ENCODE measurements around the gene COL12A1. TPM values are rescaled to one million over a fixed set of nuclear protein-coding genes. Genes with fewer than 3 reads are reported as not detected.

COL12A1 gene
- total and polyA plus RNA-seq, 9 of the 15 experiments (the other 6 are each of a cell fraction or from before 2014, with no cell fraction given), result 0.11 TPM; not detected in 8

- H2AFZ ChIP-seq (ENCODE audit: low read depth, low read length), result no peak overlapping the region
- H3K9me3 ChIP-seq (replicated peaks; ENCODE audit: control insufficient read depth, insufficient read depth, low read depth, low read length), result no peaks in the 10 kb centered on the region
- H4K20me1 ChIP-seq (replicated peaks; ENCODE audit: control insufficient read depth, insufficient read depth, low read length), result 0 out of 2 replicates have a peak, but pooled peaks cover 4% of the 10 kb centered on the region
- ChIA-PET POLR2A (no interaction called here), CTCF (ENCODE audit: low intra/inter-chr PET ratio) (interaction anchor here (0.7 to 1.2 kb wide), 3 partner anchors 1234 to 1688 kb away, joined by 3 to 5 read pairs (median 3); no protein-coding TSS in a partner anchor)
- no peak overlapping the region for H3K9ac ChIP-seq (ENCODE audit: insufficient read depth in 1 of 2, low read depth in 2 of 2, low read length in 2 of 2)
- in situ Hi-C loops (cut with MboI), result no loop called here
- H3K9me1 ChIP-seq (ENCODE audit: control insufficient read depth, insufficient read depth, low read length), result no peaks in the 10 kb centered on the region
- peak; percentile 84 for FAIRE-seq
- WGBS (ENCODE audit: insufficient coverage, low coverage, missing lambda C conversion rate), result 12% methylated on average over 35 of the region's 35 CpGs
- H3K36me3 ChIP-seq (ENCODE audit: control insufficient read depth, insufficient read depth, low read length), result no peaks in the 10 kb centered on the region
- peak; percentile 34; the same call in 1 of the 3 replicates for ATAC-seq
- DNase-seq (ENCODE audit: extremely low read depth in 1 of 4, low spot score in 3 of 4), result peak; percentile 26 to 61 (median 42)
- peaks cover 0 to 16% of the 10 kb centered on the region in 2 experiments; a peak in 1 of 5 replicates for H3K4me1 ChIP-seq (replicated peaks in 1 of 2; ENCODE audit: control insufficient read depth in 2 of 2, insufficient read depth in 2 of 2, low read length in 2 of 2)
- no peak overlapping the region for H3K27ac ChIP-seq (ENCODE audit: extremely low read depth, low read depth, low read length)
- H3K79me2 ChIP-seq (ENCODE audit: control insufficient read depth, insufficient read depth, low read length), result no peaks in the 10 kb centered on the region
- H3K4me3 ChIP-seq, result no peak overlapping the region
- no peak overlapping the region for H3K4me2 ChIP-seq (ENCODE audit: insufficient read depth, low read length)
- intact Hi-C loops (cut with micrococcal nuclease), result no loop called here
- H3K27me3 ChIP-seq (ENCODE audit: control insufficient read depth in 2 of 2, insufficient read depth in 2 of 2, low read length in 2 of 2), result peaks cover 26 to 58% of the 10 kb centered on the region in 2 experiments; a peak in 4 of 5 replicates
- BruUV-seq (replicated peaks), result no TSS peak
- TF ChIP-seq JUND (IDR thresholded peaks at IDR 0.05; ENCODE audit: borderline replicate concordance, low read depth, low read length) (peak; percentile 55; the same call in 1 of the 2 replicates), JUND (tag; IDR thresholded peaks at IDR 0.05; ENCODE audit: borderline replicate concordance, low read depth, low read length) (no peak; the same call in 2 of the 3 replicates), CHD4 (IDR thresholded peaks at IDR 0.05; ENCODE audit: insufficient read depth, insufficient replicate concordance, low read depth, low read length, poor library complexity, severe bottlenecking) (no peak), SMC3 (conservative IDR thresholded peaks at IDR 0.05; ENCODE audit: insufficient read depth, low read depth, low read length) (peak; percentile 54), RAD21 (CRISPR knock-in tag; conservative IDR thresholded peaks at IDR 0.05 in 1 of 2, IDR thresholded peaks at IDR 0.05 in 1 of 2) (peak; percentile 57 to 74), CTCF (IDR thresholded peaks at IDR 0.05 in 2 of 3, conservative IDR thresholded peaks at IDR 0.05 in 1 of 3; ENCODE audit: insufficient read depth in 2 of 3, low read depth in 1 of 3, low read length in 3 of 3) (peak; percentile 61 to 71 (median 69)), REST (IDR thresholded peaks at IDR 0.05; ENCODE audit: borderline replicate concordance) (peak; percentile 56; the same call in 1 of the 2 replicates), REST (CRISPR knock-in tag; IDR thresholded peaks at IDR 0.05; ENCODE audit: low read depth) (no peak), MCM2 (IDR thresholded peaks at IDR 0.05; ENCODE audit: low read depth) (no peak), FOSL1 (tag; conservative IDR thresholded peaks at IDR 0.05) (0 out of 2 replicates have a peak, but pooled peaks have one; percentile 34)
Observed at GRCh38 chr6:75204217-75204958, 1.5 kb downstream of the COL12A1 start.

Measured in K562 (cell line).